WTC11 (cell line): ENCODE results near the gene PTPRF.

ENCODE experiments used
- CTCF ChIP-seq: fragments of 200-600 bp; IDR thresholded peaks from 2 replicates; pipeline ENCODE4 v1.8.0; 2022; ENCODE audit warnings: antibody characterized with exemption
- MXD4 ChIP-seq: fragments of 250-450 bp; sonication (Bioruptor Pico); IDR thresholded peaks from 2 replicates; pipeline ENCODE4 v1.8.0; 2021; ENCODE audit warnings: mild to moderate bottlenecking, moderate library complexity, borderline replicate concordance
- NR2C2 ChIP-seq: sonication (generic); formaldehyde crosslinking; IDR thresholded peaks from 2 replicates; pipeline ENCODE4 v1.8.0; 2022; ENCODE audit warnings: mild to moderate bottlenecking, missing genetic modification reagents
- NR3C1 ChIP-seq: sonication (generic); formaldehyde crosslinking; conservative IDR thresholded peaks from 2 replicates; pipeline ENCODE4 v1.8.1; 2023; ENCODE audit warnings: low read depth, mild to moderate bottlenecking, missing genetic modification reagents
- ZNF121 ChIP-seq: sonication (generic); formaldehyde crosslinking; IDR thresholded peaks from 2 replicates; pipeline ENCODE4 v1.8.0; 2023; ENCODE audit warnings: missing genetic modification reagents
- TF ChIP-seq, protein P1 (sequence below): sonication (generic); formaldehyde crosslinking; IDR thresholded peaks from 2 replicates; pipeline ENCODE4 v1.8.1; 2022; ENCODE audit warnings: low read depth, mild to moderate bottlenecking, moderate library complexity, missing genetic modification reagents, borderline replicate concordance

DNA sequence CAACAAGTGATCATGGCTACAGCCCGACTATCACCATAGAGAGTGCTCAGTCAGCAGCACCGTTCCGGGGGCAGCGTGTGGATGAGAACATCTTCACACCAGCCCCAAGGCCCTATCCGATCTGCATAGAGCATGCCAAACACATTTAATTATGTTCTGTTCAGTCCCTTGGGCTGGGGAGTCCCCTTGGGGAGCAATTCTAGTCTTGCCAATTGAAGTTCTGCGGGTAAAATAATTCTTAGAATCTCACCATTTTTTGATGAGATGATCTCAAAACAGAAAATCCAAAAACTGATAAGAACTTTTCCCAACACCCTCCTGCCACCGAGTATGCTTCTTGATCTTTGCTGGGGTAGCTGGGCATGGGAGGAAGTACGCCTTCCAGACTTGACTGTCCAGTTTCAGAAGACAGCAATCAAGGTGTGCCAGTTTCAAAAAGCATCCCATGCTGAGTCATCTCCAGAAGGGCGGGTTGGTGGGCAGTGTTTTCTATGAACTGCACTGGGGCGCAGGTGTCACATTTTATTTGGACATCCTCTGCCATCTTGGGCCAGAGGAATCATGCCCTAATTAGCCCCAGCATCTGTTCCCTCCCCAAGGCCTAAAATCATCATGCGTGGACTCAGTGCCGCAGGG, 20.8 kb upstream of the PTPRF start:
- TF ChIP-seq CTCF (no peak), ZNF121 (CRISPR knock-in tag) (no peak), NR3C1 (no peak), MXD4 (CRISPR knock-in tag) (no peak), NR2C2 (CRISPR knock-in tag) (no peak)
- TF ChIP-seq, protein P1, sequence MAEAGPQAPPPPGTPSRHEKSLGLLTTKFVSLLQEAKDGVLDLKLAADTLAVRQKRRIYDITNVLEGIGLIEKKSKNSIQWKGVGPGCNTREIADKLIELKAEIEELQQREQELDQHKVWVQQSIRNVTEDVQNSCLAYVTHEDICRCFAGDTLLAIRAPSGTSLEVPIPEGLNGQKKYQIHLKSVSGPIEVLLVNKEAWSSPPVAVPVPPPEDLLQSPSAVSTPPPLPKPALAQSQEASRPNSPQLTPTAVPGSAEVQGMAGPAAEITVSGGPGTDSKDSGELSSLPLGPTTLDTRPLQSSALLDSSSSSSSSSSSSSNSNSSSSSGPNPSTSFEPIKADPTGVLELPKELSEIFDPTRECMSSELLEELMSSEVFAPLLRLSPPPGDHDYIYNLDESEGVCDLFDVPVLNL (CRISPR knock-in tag): no peak
